H1 (cell line): ENCODE data around the gene MARK1. TPM values are rescaled to one million over a fixed set of nuclear protein-coding genes. Genes with fewer than 3 reads are reported as not detected.

Experiments used
- CTCF ChIA-PET: fragments of 300-600 bp; sonication (Branson Sonifier 250); formaldehyde crosslinking; loops from one replicate; lab custom pipeline; 2021; ENCODE audit not compliant: partially characterized antibody; lab: Charles Lee
- POLR2A ChIA-PET: fragments of 300-600 bp; sonication (Branson Sonifier 250); formaldehyde crosslinking; loops from one replicate; lab custom pipeline; 2021; ENCODE audit warnings: inconsistent platforms; ENCODE audit not compliant: partially characterized antibody; lab: Charles Lee
- DNase-seq, 2 experiments: peaks; one replicate each; pipeline versions ENCODE4 v3.0.0 to v3.0.0-alpha.2; 2010 to 2022; ENCODE audit warnings: low spot score in 2 of 2, low read depth in 1 of 2, mixed read lengths in 1 of 2
- FAIRE-seq: peaks from 2 replicates; lab custom pipeline; 2011; peaks lifted over from hg19 to GRCh38; lab: Jason Lieb, UNC
- H2AFZ ChIP-seq: 2 replicates; pipeline ENCODE4 v1.8.1; 2012; ENCODE audit warnings: low read length, inconsistent platforms
- H2AK5ac ChIP-seq: 2 replicates; pipeline ENCODE4 v1.6.1; 2013; ENCODE audit warnings: low read depth, low read length
- H2BK120ac ChIP-seq: replicated peaks from 2 replicates; pipeline ENCODE3; 2013; ENCODE audit warnings: low read depth, low read length, inconsistent platforms
- H2BK12ac ChIP-seq: 2 replicates; pipeline ENCODE4 v1.6.1; 2013; ENCODE audit warnings: low read depth, low read length
- H2BK15ac ChIP-seq: 2 replicates; pipeline ENCODE4 v1.6.1; 2013; ENCODE audit warnings: low read length
- H2BK20ac ChIP-seq: 2 replicates; pipeline ENCODE4 v1.6.1; 2013; ENCODE audit warnings: low read length
- H2BK5ac ChIP-seq: 2 replicates; pipeline ENCODE4 v1.6.1; 2013; ENCODE audit warnings: low read depth, low read length
- H3K14ac ChIP-seq: 2 replicates; pipeline ENCODE4 v1.6.1; 2013; ENCODE audit warnings: inconsistent platforms; ENCODE audit not compliant: insufficient read length
- H3K18ac ChIP-seq: 2 replicates; pipeline ENCODE4 v1.6.1; 2013; ENCODE audit warnings: low read length; ENCODE audit errors: extremely low read depth
- H3K23ac ChIP-seq: 2 replicates; pipeline ENCODE4 v1.6.1; 2013; ENCODE audit warnings: inconsistent platforms; ENCODE audit not compliant: insufficient read length
- H3K23me2 ChIP-seq: 2 replicates; pipeline ENCODE4 v1.6.1; 2013; ENCODE audit warnings: low read depth, low read length
- H3K27ac ChIP-seq: 2 replicates; pipeline ENCODE4 v1.6.1; 2011; ENCODE audit warnings: low read depth, low read length, inconsistent platforms
- H3K27me3 ChIP-seq, 4 experiments: replicated peaks in 1 of 4; 1 replicate in 1 of 4; 2 replicates in 3 of 4; pipeline versions ENCODE4 v1.6.1 to v1.8.1; 2011 to 2013; ENCODE audit warnings: low read length in 3 of 4, mild to moderate bottlenecking in 3 of 4, inconsistent platforms in 2 of 4, mixed read lengths in 2 of 4, moderate library complexity in 1 of 4; ENCODE audit not compliant: control insufficient read depth in 3 of 4, insufficient read depth in 3 of 4; ENCODE audit errors: extremely low read depth in 1 of 4
- H3K36me3 ChIP-seq, 4 experiments: 2 replicates each; pipeline versions ENCODE4 v1.6.1 to v1.8.1; 2011 to 2013; ENCODE audit warnings: mild to moderate bottlenecking in 4 of 4, low read length in 3 of 4, moderate library complexity in 2 of 4, control low read depth in 1 of 4, inconsistent platforms in 1 of 4; ENCODE audit not compliant: insufficient read depth in 4 of 4, control insufficient read depth in 2 of 4
- H3K4ac ChIP-seq: replicated peaks from 2 replicates; pipeline ENCODE3; 2013; ENCODE audit warnings: low read length, low read depth, mixed read lengths, inconsistent platforms; ENCODE audit not compliant: insufficient read length
- H3K4me1 ChIP-seq, 4 experiments: replicated peaks in 1 of 4; 1 replicate in 1 of 4; 2 replicates in 3 of 4; pipeline versions ENCODE4 v1.6.1 to v1.8.1; 2011 to 2013; ENCODE audit warnings: low read length in 3 of 4, inconsistent platforms in 2 of 4, mixed read lengths in 1 of 4; ENCODE audit not compliant: insufficient read depth in 4 of 4, control insufficient read depth in 3 of 4
- H3K4me2 ChIP-seq, 2 experiments: 2 replicates each; pipeline versions ENCODE4 v1.6.1 to v1.8.1; 2011 to 2013; ENCODE audit warnings: low read depth in 2 of 2, low read length in 2 of 2, control low read depth in 1 of 2, inconsistent platforms in 1 of 2, mild to moderate bottlenecking in 1 of 2; ENCODE audit not compliant: insufficient read depth in 1 of 2
- H3K4me3 ChIP-seq, 4 experiments: fragments of 200-600, 300-600 bp in 1 of 4; sonication (generic), shearing (Covaris generic), sonication (Bioruptor Twin) in 1 of 4; 2 replicates each; pipeline versions ENCODE4 v1.5.1 to v1.8.1; 2011 to 2016; ENCODE audit warnings: low read length in 4 of 4, low read depth in 3 of 4, control low read depth in 2 of 4, inconsistent platforms in 2 of 4, mild to moderate bottlenecking in 2 of 4, mixed read lengths in 1 of 4, moderate library complexity in 1 of 4; ENCODE audit not compliant: insufficient read depth in 2 of 4; ENCODE audit errors: extremely low read depth in 1 of 4
- H3K56ac ChIP-seq: replicated peaks from 2 replicates; pipeline ENCODE3; 2013; ENCODE audit warnings: low read depth, mild to moderate bottlenecking, mixed read lengths, low read length, inconsistent platforms; ENCODE audit not compliant: insufficient read length
- H3K79me1 ChIP-seq: 2 replicates; pipeline ENCODE4 v1.6.1; 2013; ENCODE audit warnings: low read depth, low read length, control low read depth
- H3K79me2 ChIP-seq, 2 experiments: 2 replicates each; pipeline versions ENCODE4 v1.6.1 to v1.8.1; 2012 to 2013; ENCODE audit warnings: low read length in 2 of 2, mild to moderate bottlenecking in 2 of 2, inconsistent platforms in 1 of 2; ENCODE audit not compliant: insufficient read depth in 2 of 2, control insufficient read depth in 1 of 2
- H3K9ac ChIP-seq, 4 experiments: replicated peaks in 1 of 4; 1 replicate in 1 of 4; 2 replicates in 3 of 4; pipeline versions ENCODE4 v1.6.1 to v1.8.1; 2011 to 2013; ENCODE audit warnings: low read depth in 3 of 4, low read length in 3 of 4, control low read depth in 2 of 4, mild to moderate bottlenecking in 2 of 4, moderate library complexity in 2 of 4, inconsistent platforms in 1 of 4; ENCODE audit errors: extremely low read depth in 1 of 4
- H3K9me3 ChIP-seq, 2 experiments: 2 replicates each; pipeline versions ENCODE4 v1.6.1 to v1.8.1; 2012 to 2013; ENCODE audit warnings: mild to moderate bottlenecking in 2 of 2, moderate library complexity in 2 of 2, control low read depth in 1 of 2, inconsistent platforms in 1 of 2, low read depth in 1 of 2, low read length in 1 of 2, mixed read lengths in 1 of 2; ENCODE audit not compliant: insufficient read depth in 2 of 2
- H4K20me1 ChIP-seq, 2 experiments: replicated peaks in 1 of 2; 2 replicates each; pipeline versions ENCODE3 to v1.8.1; 2011 to 2013; ENCODE audit warnings: inconsistent platforms in 2 of 2, low read length in 2 of 2, mild to moderate bottlenecking in 1 of 2; ENCODE audit not compliant: insufficient read depth in 2 of 2, control insufficient read depth in 1 of 2
- H4K5ac ChIP-seq: 2 replicates; pipeline ENCODE4 v1.6.1; 2013; ENCODE audit warnings: low read length, low read depth, mixed read lengths, inconsistent platforms; ENCODE audit not compliant: insufficient read length
- H4K8ac ChIP-seq: 2 replicates; pipeline ENCODE4 v1.8.0; 2013; ENCODE audit warnings: mild to moderate bottlenecking, moderate library complexity, low read length, inconsistent platforms; ENCODE audit not compliant: insufficient read depth; ENCODE audit errors: extremely low read depth
- H4K91ac ChIP-seq: replicated peaks from 2 replicates; pipeline ENCODE3; 2013; ENCODE audit warnings: low read length, mixed read lengths, inconsistent platforms; ENCODE audit not compliant: insufficient read length
- BRCA1 ChIP-seq: IDR thresholded peaks from 2 replicates; pipeline ENCODE4 v1.6.1; 2012; ENCODE audit warnings: low read depth, low read length, improper control_type of control experiment
- CEBPB ChIP-seq: IDR thresholded peaks from 2 replicates; pipeline ENCODE4 v1.6.1; 2012; ENCODE audit warnings: low read depth, low read length
- CHD1 ChIP-seq: IDR thresholded peaks from 2 replicates; pipeline ENCODE4 v1.6.1; 2012; ENCODE audit warnings: low read depth, low read length, improper control_type of control experiment
- EP300 ChIP-seq, 2 experiments: IDR thresholded peaks; 1 replicate in 1 of 2; 2 replicates in 1 of 2; pipeline ENCODE4 v1.6.1; 2011 to 2012; ENCODE audit warnings: low read depth in 2 of 2, low read length in 2 of 2, mild to moderate bottlenecking in 2 of 2, borderline replicate concordance in 1 of 2, inconsistent platforms in 1 of 2, moderate library complexity in 1 of 2
- EZH2 ChIP-seq: fragments of 200-600 bp; sonication (generic); IDR thresholded peaks from 2 replicates; pipeline ENCODE4 v1.7.1; 2012; ENCODE audit warnings: low read depth, mild to moderate bottlenecking, moderate library complexity, low read length, inconsistent platforms; ENCODE audit not compliant: severe bottlenecking
- HDAC2 ChIP-seq, 2 experiments: fragments of 300-600 bp in 1 of 2; sonication (generic) in 1 of 2; IDR thresholded peaks; 2 replicates each; pipeline ENCODE4 v1.6.1; 2011 to 2012; ENCODE audit warnings: low read depth in 2 of 2, low read length in 2 of 2, mild to moderate bottlenecking in 2 of 2, moderate library complexity in 2 of 2, borderline replicate concordance in 1 of 2, inconsistent platforms in 1 of 2
- KDM4A ChIP-seq: IDR thresholded peaks from one replicate; pipeline ENCODE4 v1.7.1; 2012; ENCODE audit warnings: low read depth, mild to moderate bottlenecking, moderate library complexity, low read length, inconsistent platforms; ENCODE audit not compliant: severe bottlenecking
- RAD21 ChIP-seq, 2 experiments: IDR thresholded peaks in 1 of 2; conservative IDR thresholded peaks in 1 of 2; 2 replicates each; pipeline ENCODE4 v1.6.1; 2011; ENCODE audit warnings: low read depth in 2 of 2, low read length in 2 of 2, improper control_type of control experiment in 1 of 2, inconsistent platforms in 1 of 2, mild to moderate bottlenecking in 1 of 2, moderate library complexity in 1 of 2
- SIX5 ChIP-seq: IDR thresholded peaks from 2 replicates; pipeline ENCODE4 v1.6.1; 2011; ENCODE audit warnings: mild to moderate bottlenecking, low read depth, low read length
- SP4 ChIP-seq: IDR thresholded peaks from 2 replicates; pipeline ENCODE4 v1.6.1; 2012; ENCODE audit warnings: low read length, inconsistent platforms
- TAF1 ChIP-seq: IDR thresholded peaks from 2 replicates; pipeline ENCODE4 v1.6.1; 2011; ENCODE audit warnings: mild to moderate bottlenecking, low read depth, low read length
- TEAD4 ChIP-seq: IDR thresholded peaks from 2 replicates; pipeline ENCODE4 v1.6.1; 2012; ENCODE audit warnings: low read depth, low read length, inconsistent platforms, mixed read lengths
- YY1 ChIP-seq: IDR thresholded peaks from 2 replicates; pipeline ENCODE4 v1.6.1; 2011; ENCODE audit warnings: low read depth, mild to moderate bottlenecking, low read length
- WGBS, 2 experiments: shearing (Covaris generic) in 1 of 2; methylation state at CpG; one replicate each; pipeline versions ENCODE4 v1.1.6 to v1.1.7; 2013 to 2015; ENCODE audit warnings: low lambda C conversion rate in 2 of 2, mixed read lengths in 2 of 2, inconsistent platforms in 1 of 2, low coverage in 1 of 2, missing lambda C conversion rate in 1 of 2; ENCODE audit not compliant: insufficient replicate concordance in 2 of 2, insufficient coverage in 1 of 2, insufficient read length in 1 of 2; ENCODE audit errors: extremely low coverage in 1 of 2, missing lambda C conversion rate in 1 of 2; 5-methylcytosine and 5-hydroxymethylcytosine counted together
- polyA plus RNA-seq, 7 experiments: library from polyadenylated mRNA; depleted of rRNA in 3 of 7; stranded (reverse) in 5 of 7; unstranded in 2 of 7; fragments of >200 nt in 5 of 7; fragments of 200-250 nt in 2 of 7; gene quantifications; 1 replicate in 5 of 7; 2 replicates in 1 of 7; 4 replicates in 1 of 7; pipeline versions ENCODE4 v1.2.1 to v1.2.3, GENCODE V29; 2011 to 2013; ENCODE audit warnings: missing spikeins in 2 of 7, mixed read lengths in 2 of 7
- total RNA-seq: library from RNA; stranded (reverse); fragmentation: NEBNext Ultra II Directional; extraction: Animal tissue kit (Norgen Biotek cat#: 25700); gene quantifications from 2 replicates; pipeline ENCODE4 v1.2.1, GENCODE V29; 2021
- TF ChIP-seq, protein P1 (sequence below): IDR thresholded peaks from 2 replicates; pipeline ENCODE4 v1.6.1; 2012; ENCODE audit warnings: inconsistent platforms

MARK1 gene
- total and polyA plus RNA-seq, 2 of the 8 experiments (the other 6 are each of a cell fraction or from before 2014, with no cell fraction given), result 5.5 to 20.5 TPM

- FAIRE-seq, result no peak
- whole genome bisulfite sequencing, 2 experiments, result 75% methylated on average over 9 of the region's 9 CpGs; no CpG with 5 or more reads in 1 of the 2 experiments
- no peak overlapping the region for H3K4ac ChIP-seq
- TF ChIP-seq KDM4A, result no peak
- no peak for TF ChIP-seq HDAC2 (IDR thresholded peaks at IDR 0.05; ENCODE audit: borderline replicate concordance in 1 of 2, low read depth in 2 of 2, low read length in 2 of 2)
- TF ChIP-seq BRCA1, result no peak
- TF ChIP-seq, protein P1, sequence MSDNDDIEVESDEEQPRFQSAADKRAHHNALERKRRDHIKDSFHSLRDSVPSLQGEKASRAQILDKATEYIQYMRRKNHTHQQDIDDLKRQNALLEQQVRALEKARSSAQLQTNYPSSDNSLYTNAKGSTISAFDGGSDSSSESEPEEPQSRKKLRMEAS, result no peak
- no peak for TF ChIP-seq EP300 (IDR thresholded peaks at IDR 0.05; ENCODE audit: borderline replicate concordance in 1 of 2, low read depth in 2 of 2, low read length in 2 of 2)
- no peak for TF ChIP-seq EZH2
- TF ChIP-seq SIX5, result no peak
- TF ChIP-seq RAD21 (IDR thresholded peaks at IDR 0.05 in 1 of 2, conservative IDR thresholded peaks at IDR 0.05 in 1 of 2; ENCODE audit: low read depth in 2 of 2, low read length in 2 of 2), result no peak
- no peak for TF ChIP-seq TAF1
- no peak for TF ChIP-seq SP4
- TF ChIP-seq YY1, result no peak
- TF ChIP-seq CHD1, result no peak
- TF ChIP-seq TEAD4, result no peak
- TF ChIP-seq CEBPB, result no peak
Measured at GRCh38 chr1:220706480-220706879, 178.5 kb downstream of the MARK1 start.

More at GRCh38 chr1:220706480-220706879, 178.5 kb downstream of the MARK1 start:
- Histone ChIP-seq H4K20me1 (no peaks in the 10 kb centered on the region), H2AFZ (no peak overlapping the region), H2BK12ac (no peak overlapping the region), H3K23me2 (no peaks in the 10 kb centered on the region), H2BK120ac (no peak overlapping the region), H3K18ac (no peak overlapping the region; the same call in 1 of the 2 replicates), H3K9ac (no peak overlapping the region), H2AK5ac (no peak overlapping the region), H3K23ac (no peak overlapping the region), H3K4me3 (no peak overlapping the region), H3K27me3 (no peaks in the 10 kb centered on the region), H3K56ac (no peak overlapping the region), H3K79me2 (no peaks in the 10 kb centered on the region), H2BK15ac (no peak overlapping the region), H3K79me1 (no peaks in the 10 kb centered on the region), H4K8ac (no peak overlapping the region; the same call in 1 of the 2 replicates), H2BK20ac (no peak overlapping the region), H4K5ac (no peak overlapping the region), H3K36me3 (no peaks in the 10 kb centered on the region), H3K14ac (no peak overlapping the region), H3K9me3 (no peaks in the 10 kb centered on the region), H3K4me2 (no peak overlapping the region), H4K91ac (no peak overlapping the region), H2BK5ac (no peak overlapping the region), H3K4me1 (peaks cover 0 to 11% (median 3%) of the 10 kb centered on the region in 4 experiments; a peak in 4 of 7 replicates), H3K27ac (no peak overlapping the region)
- ChIA-PET POLR2A (interaction anchor here (1.7 kb wide), 1 partner anchor 15 kb away, joined by 3 read pairs; no protein-coding TSS in a partner anchor), CTCF (interaction anchor here (0.9 to 1.9 kb wide), 4 partner anchors 14 to 104 kb away, joined by 3 to 7 read pairs (median 4); no protein-coding TSS in a partner anchor)
- no peak for DNase-seq
